ENCODE data around the gene FMN1.

GRCh38 chr15:33150431-33150941, 44.0 kb downstream of the FMN1 start:
- TF ChIP-seq POLR2A (IDR thresholded peaks at IDR 0.05; ENCODE audit: low read depth, low read length) (no peak), POLR2AphosphoS5 (IDR thresholded peaks at IDR 0.05; ENCODE audit: low read depth, low read length) (no peak)

All from GM12892 (cell line).